Ovary (tissue), 9 donors: ENCODE measurements around the gene PARP14. TPM values are rescaled to one million over a fixed set of nuclear protein-coding genes. Genes with fewer than 3 reads are reported as not detected.
"Not testable (repeated sequence)": the region's sequence is repeated elsewhere in the genome, so short reads cannot be mapped to it uniquely, and the experiment has no call there.

Experiments used
- DNase-seq, 5 donors: peaks; one replicate each; pipeline ENCODE4 v3.0.0-alpha.2; 2019 to 2020
- H3K27ac ChIP-seq, 2 donors: fragments of 200-600 bp; one replicate each; pipeline versions ENCODE4 v1.5.1 to v1.8.0; 2019 to 2022
- H3K27me3 ChIP-seq: fragments of 200-600 bp; one replicate; pipeline ENCODE4 v1.8.0; 2022
- H3K36me3 ChIP-seq: fragments of 200-600 bp; sonication (generic); one replicate; pipeline ENCODE4 v1.5.1; 2019
- H3K4me1 ChIP-seq: one replicate; pipeline ENCODE4 v1.8.1; 2013; ENCODE audit warnings: mild to moderate bottlenecking, moderate library complexity; ENCODE audit not compliant: insufficient read depth
- H3K4me3 ChIP-seq: fragments of 200-600 bp; sonication (generic); one replicate; pipeline ENCODE4 v1.5.1; 2017
- H3K9me3 ChIP-seq, 2 donors: fragments of 200-600 bp in 1 of 2; sonication (generic) in 1 of 2; one replicate each; pipeline versions ENCODE4 v1.5.1 to v1.8.1; 2013 to 2019; ENCODE audit warnings: mild to moderate bottlenecking in 1 of 2, moderate library complexity in 1 of 2
- EP300 ChIP-seq: sonication (generic); formaldehyde crosslinking; IDR thresholded peaks from one replicate; pipeline ENCODE4 v1.6.1; 2017; ENCODE audit warnings: antibody characterized with exemption
- POLR2A ChIP-seq: fragments of 450-650 bp; IDR thresholded peaks from one replicate; pipeline ENCODE4 v1.6.1; 2017; ENCODE audit warnings: antibody characterized with exemption, mild to moderate bottlenecking, moderate library complexity
- WGBS, 3 donors: extraction: QIAGEN DNeasy Blood & Tissue Kit in 1 of 3; methylation state at CpG; one replicate each; pipeline versions ENCODE4 v1.1.5 to v1.1.7; 2013 to 2017; 5-methylcytosine and 5-hydroxymethylcytosine counted together
- intact Hi-C, 4 donors: fragments of 100-400 bp; cut with DNase I; formaldehyde crosslinking; loops; one replicate each; pipeline versions ENCODE4 v1.11.0 to v1.15.1; 2022 to 2023
- polyA plus RNA-seq, 2 donors: library from polyadenylated mRNA; stranded (reverse); fragments of 200-250 nt in 1 of 2; fragments of 350-450 nt in 1 of 2; fragmentation: Illumina TruSeq in 1 of 2; extraction: RNeasy Lipid Tissue Mini Kit (QIAGEN cat#74804) in 1 of 2; gene quantifications; one replicate each; pipeline ENCODE4 v1.2.3, GENCODE V29; 2013 to 2014
- total RNA-seq, 7 donors: library from RNA; depleted of rRNA in 2 of 7; stranded (reverse); fragments of >200 nt in 2 of 7; fragmentation: NEBNext Ultra II Directional in 3 of 7; extraction: Animal tissue kit (Norgen Biotek cat#: 25700) in 3 of 7; gene quantifications; one replicate each; pipeline versions ENCODE4 v1.1.0 to v1.2.4, GENCODE V29; 2016 to 2023
- TF ChIP-seq, protein P1 (sequence below), 3 donors: fragments of 450-650 bp in 2 of 3; fragments of 200-600 bp in 1 of 3; IDR thresholded peaks; one replicate each; pipeline versions ENCODE4 v1.5.1 to v1.8.0; 2016 to 2022; ENCODE audit warnings: antibody characterized with exemption in 3 of 3, mild to moderate bottlenecking in 1 of 3
- donor health status: DM: no; HTN: no; CAD: no; lungs with moderate emphysema.
- donor health status: DM: no; HTN: no; CAD: no.
- donor health status: Bipolar disorder and iron deficiency.
- donor health status: DM: yes; HTN: yes; CAD: no.
- donor health status: DM: no; HTN: no; CAD: no.
- donor health status: DM: yes; HTN: yes; CAD: no.

PARP14 gene
- total and polyA plus RNA-seq, 9 donors = 9.3 to 41.3 (median 27.5) TPM

GRCh38 chr3:122640437-122640999, 40.1 kb upstream of the PARP14 start:
- H3K4me1 ChIP-seq = peaks cover 1% of the 10 kb centered on the region
- DNase-seq = no peak
- no peaks in the 10 kb centered on the region for H3K36me3 ChIP-seq
- intact Hi-C loops = no loop called here
- no peaks in the 10 kb centered on the region for H3K9me3 ChIP-seq
- no peaks in the 10 kb centered on the region for H3K27me3 ChIP-seq
- H3K27ac ChIP-seq = no peak overlapping the region
- no peak overlapping the region for H3K4me3 ChIP-seq
- TF ChIP-seq POLR2A (no peak), EP300 (no peak)
- TF ChIP-seq, protein P1, sequence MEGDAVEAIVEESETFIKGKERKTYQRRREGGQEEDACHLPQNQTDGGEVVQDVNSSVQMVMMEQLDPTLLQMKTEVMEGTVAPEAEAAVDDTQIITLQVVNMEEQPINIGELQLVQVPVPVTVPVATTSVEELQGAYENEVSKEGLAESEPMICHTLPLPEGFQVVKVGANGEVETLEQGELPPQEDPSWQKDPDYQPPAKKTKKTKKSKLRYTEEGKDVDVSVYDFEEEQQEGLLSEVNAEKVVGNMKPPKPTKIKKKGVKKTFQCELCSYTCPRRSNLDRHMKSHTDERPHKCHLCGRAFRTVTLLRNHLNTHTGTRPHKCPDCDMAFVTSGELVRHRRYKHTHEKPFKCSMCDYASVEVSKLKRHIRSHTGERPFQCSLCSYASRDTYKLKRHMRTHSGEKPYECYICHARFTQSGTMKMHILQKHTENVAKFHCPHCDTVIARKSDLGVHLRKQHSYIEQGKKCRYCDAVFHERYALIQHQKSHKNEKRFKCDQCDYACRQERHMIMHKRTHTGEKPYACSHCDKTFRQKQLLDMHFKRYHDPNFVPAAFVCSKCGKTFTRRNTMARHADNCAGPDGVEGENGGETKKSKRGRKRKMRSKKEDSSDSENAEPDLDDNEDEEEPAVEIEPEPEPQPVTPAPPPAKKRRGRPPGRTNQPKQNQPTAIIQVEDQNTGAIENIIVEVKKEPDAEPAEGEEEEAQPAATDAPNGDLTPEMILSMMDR (IDR thresholded peaks at IDR 0.05) = no peak

- no peak overlapping the region for H3K27ac ChIP-seq
- 77 to 84% (median 83%) methylated on average over 2 of the region's 2 CpGs for WGBS, 3 donors
- intact Hi-C loops = no loop called here
- H3K36me3 ChIP-seq = no peaks in the 10 kb centered on the region
- no peaks in the 10 kb centered on the region for H3K27me3 ChIP-seq
- TF ChIP-seq EP300 = no peak
- TF ChIP-seq POLR2A = no peak
- TF ChIP-seq, protein P1 (IDR thresholded peaks at IDR 0.05) = no peak
- H3K9me3 ChIP-seq = no peaks in the 10 kb centered on the region
- peaks cover 1% of the 10 kb centered on the region for H3K4me1 ChIP-seq
- no peak overlapping the region for H3K4me3 ChIP-seq
- DNase-seq = no peak
Observed at GRCh38 chr3:122642935-122643334, 37.7 kb upstream of the PARP14 start.

DNA sequence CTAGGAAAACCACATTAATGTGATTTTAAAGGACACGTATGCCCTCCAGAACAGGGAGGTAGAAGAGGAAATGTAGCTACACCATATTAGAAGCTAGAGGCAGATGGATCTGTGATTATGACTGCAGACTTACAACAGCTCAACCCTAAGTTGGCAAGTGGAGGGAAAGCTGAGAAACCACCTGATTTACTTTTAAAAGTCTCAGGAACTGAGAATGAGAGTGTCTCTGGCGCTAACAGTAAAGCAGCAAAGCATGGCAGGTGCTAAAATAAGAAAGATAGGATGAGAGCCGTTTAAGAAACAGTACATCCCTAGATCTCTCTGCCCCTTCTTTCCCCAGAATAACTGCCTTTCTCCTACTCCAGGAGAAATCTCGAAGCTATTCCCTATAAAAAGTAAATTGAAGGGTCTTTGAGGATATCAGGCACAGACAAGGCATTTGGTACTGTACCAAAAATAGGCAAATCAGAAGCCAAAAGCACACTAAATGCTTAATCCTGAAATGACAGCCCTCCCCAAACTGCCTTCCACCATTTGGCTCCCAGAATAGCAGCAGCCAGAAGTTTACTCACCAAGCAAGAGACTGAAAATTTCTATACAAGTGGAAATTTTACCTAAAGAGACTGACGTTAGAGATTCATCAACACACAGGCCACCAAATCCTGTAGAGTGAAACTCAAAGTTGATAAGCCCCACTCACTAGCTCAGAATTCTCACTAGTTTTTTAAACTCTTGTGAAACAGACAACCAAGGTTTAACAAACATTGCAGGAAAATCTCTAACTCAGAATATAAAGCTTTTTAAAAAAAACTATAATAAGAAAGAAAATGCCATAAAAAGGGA, 34.3 kb upstream of the PARP14 start:
- Histone ChIP-seq H3K27me3 (no peaks in the 10 kb centered on the region), H3K9me3 (no peaks in the 10 kb centered on the region), H3K36me3 (no peaks in the 10 kb centered on the region), H3K4me3 (no peak overlapping the region), H3K27ac (no peak overlapping the region), H3K4me1 (no peaks in the 10 kb centered on the region)
- intact Hi-C loops = no loop called here
- no peak for DNase-seq
- TF ChIP-seq, protein P1 (IDR thresholded peaks at IDR 0.05) = no peak
- TF ChIP-seq POLR2A (no peak), EP300 (no peak)
- 47 to 67% (median 59%) methylated on average over 5 of the region's 5 CpGs for WGBS, 3 donors

DNA sequence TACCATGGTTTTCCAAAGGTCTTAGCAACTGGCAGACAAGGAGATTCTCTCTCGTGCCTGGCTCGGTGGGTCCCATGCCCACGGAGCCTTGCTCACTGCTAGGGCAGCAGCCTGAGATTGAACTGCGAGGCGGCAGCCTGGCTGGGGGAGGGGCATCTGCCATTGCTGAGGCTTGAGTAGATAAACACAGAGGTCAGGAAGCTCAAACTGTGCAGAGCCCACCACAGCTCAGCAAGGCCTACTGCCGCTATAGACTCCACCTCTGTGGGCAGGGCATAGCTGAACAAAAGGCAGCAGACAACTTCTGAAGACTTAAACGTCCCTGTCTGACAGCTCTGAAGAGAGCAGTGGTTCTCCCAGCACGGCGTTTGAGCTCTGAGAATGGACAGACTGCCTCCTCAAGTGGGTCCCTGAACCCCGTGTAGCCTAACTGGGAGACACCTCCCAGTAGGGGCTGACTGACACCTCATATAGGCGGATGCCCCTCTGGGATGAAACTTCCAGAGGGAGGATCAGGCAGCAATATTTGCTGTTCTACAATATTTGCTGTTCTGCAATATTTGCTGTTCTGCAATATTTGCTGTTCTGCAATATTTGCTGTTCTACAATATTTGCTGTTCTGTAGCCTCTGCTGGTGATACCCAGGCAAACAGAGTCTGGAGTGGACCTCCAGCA, 29.3 kb upstream of the PARP14 start:
- H3K9me3 ChIP-seq, H3K27me3 ChIP-seq, H3K36me3 ChIP-seq, H3K27ac ChIP-seq, DNase-seq, H3K4me3 ChIP-seq, H3K4me1 ChIP-seq, intact Hi-C loops: not testable (repeated sequence)
- WGBS, 3 donors = 73 to 74% (median 73%) methylated on average over 9 to 11 of the region's 11 CpGs

DNA sequence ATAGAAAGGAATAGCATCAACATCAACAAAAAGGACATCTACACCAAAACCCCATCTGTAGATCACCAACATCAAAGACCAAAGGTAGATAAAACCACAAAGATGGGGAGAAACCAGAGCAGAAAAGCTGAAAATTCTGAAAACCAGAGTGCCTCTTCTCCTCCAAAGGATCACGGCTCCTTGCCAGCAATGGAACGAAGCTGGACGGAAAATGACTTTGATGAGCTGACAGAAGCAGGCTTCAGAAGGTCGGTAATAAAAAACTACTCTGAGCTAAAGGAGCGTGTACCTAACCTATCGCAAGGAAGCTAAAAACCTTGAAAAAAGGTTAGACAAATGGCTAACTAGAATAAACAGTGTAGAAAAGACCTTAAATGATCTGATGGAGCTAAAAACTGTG, 28.7 kb upstream of the PARP14 start:
- H3K36me3 ChIP-seq, H3K9me3 ChIP-seq, H3K27ac ChIP-seq, H3K27me3 ChIP-seq, H3K4me3 ChIP-seq, intact Hi-C loops, H3K4me1 ChIP-seq, DNase-seq: not testable (repeated sequence)
- 89 to 90% (median 89%) methylated on average over 6 of the region's 6 CpGs for WGBS, 3 donors

DNA sequence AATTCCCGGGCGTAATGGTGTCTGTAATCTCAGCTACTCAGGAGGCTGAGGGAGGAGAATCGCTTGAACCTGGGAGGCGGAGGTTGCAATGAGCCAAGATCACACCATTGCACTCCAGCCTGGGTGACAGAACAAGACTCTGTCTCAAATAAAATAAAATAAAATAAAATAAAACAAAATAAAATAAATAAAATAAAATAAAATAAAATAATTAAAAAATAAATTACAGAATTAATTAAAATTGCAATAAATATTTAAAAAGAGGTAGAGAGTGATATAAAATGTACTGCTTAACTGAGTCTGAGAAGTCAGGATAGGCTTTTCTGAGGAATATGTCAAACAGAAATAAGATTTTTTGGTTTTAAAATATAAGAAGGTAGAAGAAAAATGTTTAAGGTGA, 22.3 kb upstream of the PARP14 start:
- H3K36me3 ChIP-seq, H3K9me3 ChIP-seq, H3K27me3 ChIP-seq, H3K27ac ChIP-seq, intact Hi-C loops, DNase-seq, H3K4me3 ChIP-seq, H3K4me1 ChIP-seq: not testable (repeated sequence)
- WGBS, 3 donors = 77 to 86% (median 85%) methylated on average over 4 of the region's 4 CpGs
